ENCODE data around the gene TMEM139.

DNA sequence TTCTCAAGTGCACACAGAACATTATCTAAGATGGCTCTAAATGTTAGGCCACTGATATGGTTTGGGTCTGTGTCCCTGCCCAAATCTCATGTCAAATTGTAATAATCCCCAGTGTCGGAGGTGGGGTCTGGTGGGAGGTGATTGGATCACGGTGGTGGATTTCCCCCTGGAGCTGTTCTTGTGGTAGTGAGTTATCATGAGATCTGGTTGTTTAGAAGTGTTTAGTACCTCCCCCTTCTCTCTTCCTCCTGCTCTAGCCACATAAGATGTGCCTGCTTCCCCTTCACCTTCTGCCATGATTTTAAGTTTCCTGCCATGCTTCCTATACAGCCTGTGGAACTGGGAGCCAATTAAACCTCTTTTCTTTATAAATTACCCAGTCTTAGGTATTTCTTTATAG, 32.8 kb upstream of the TMEM139 start:
- no peak for TF ChIP-seq EZH2 (IDR thresholded peaks at IDR 0.05)
- TF ChIP-seq POLR2AphosphoS5 (IDR thresholded peaks at IDR 0.05; ENCODE audit: borderline replicate concordance, low read depth, low read length): no peak
